Bladder microvascular endothelial cell (primary cell): Measurements from ENCODE around the gene LIMS4. TPM values are rescaled to one million over a fixed set of nuclear protein-coding genes. Genes with fewer than 3 reads are reported as not detected.

Experiments used
- total RNA-seq: library from RNA; depleted of rRNA; stranded (reverse); fragments of >200 nt; gene quantifications from 2 replicates; pipeline ENCODE4 v1.2.3, GENCODE V29; 2014

The LIMS4 gene, protein sequence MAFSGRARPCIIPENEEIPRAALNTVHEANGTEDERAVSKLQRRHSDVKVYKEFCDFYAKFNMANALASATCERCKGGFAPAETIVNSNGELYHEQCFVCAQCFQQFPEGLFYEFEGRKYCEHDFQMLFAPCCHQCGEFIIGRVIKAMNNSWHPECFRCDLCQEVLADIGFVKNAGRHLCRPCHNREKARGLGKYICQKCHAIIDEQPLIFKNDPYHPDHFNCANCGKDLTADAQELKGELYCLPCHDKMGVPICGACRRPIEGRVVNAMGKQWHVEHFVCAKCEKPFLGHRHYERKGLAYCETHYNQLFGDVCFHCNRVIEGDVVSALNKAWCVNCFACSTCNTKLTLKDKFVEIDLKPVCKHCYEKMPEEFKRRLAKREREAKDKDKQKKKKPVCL
- total RNA-seq, result 14.7 and 42.7 TPM in 2 replicates

GRCh38 chr2:110472171-110473058 lies at the start of gene LIMS4:
Gene LIMS4, minus strand, starts transcription at chr2:110472816. Its CDS starts 38 bp downstream, at chr2:110472778.

Other genes with a start within 250 kb of the LIMS4 start
- gene RGPD6, start 104.4 kb upstream of the LIMS4 start, total RNA-seq, result 25.9 and 55.1 TPM in 2 replicates
- gene BUB1, start 205.2 kb upstream of the LIMS4 start, total RNA-seq, result 18.8 and 27.7 TPM in 2 replicates